ENCODE results near the gene ASB3.
A peak's percentile ranks its signal among the peaks of the same experiment; 100 is the strongest.

ASB3 gene

GRCh38 chr2:53641290-53641689, 145.5 kb downstream of the ASB3 start:
- DNase-seq: no peak

DNA sequence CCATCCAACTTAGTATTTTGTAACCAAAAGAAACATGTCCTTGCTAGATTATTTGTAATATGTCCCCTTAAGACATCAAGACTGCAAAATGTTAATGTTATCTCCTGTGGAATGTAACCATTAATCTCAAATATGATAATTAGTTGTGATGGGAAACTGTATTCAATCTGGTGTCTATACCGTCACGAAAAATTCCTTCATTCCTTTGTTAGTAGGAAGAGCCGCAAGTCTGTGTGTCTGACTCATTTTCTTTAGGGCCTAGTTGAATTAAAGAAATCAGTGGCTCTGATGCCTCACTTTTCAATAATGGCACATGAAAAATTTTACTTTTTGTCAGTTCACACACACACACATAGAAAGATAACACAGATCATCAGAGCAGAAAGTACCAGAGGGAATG, 146.3 kb downstream of the ASB3 start:
- no peak for DNase-seq

- no peak for DNase-seq
Measured at GRCh38 chr2:53636596-53636995, 150.2 kb downstream of the ASB3 start.

- DNase-seq: no peak
Measured at GRCh38 chr2:53636109-53636508, 150.6 kb downstream of the ASB3 start.

DNA sequence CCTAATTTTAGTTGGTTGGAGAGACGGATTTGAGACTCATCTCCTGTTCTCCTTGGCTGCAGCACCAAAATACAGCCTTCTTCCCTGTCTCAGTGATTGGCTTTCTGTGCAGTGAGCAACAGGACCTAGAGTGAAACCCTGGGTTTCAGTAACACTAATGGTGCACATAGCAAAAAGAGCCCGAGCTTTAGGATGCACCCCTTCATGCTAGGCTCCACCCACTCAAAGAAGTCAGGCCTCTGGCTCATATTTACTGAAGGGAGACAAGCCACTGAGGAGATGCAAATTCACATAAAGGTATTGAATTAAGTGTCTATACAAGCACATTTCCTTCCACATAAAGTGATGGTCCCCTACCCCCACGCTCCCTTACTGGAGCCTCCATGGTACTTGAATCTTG, 151.1 kb downstream of the ASB3 start:
- no peak for DNase-seq

DNA sequence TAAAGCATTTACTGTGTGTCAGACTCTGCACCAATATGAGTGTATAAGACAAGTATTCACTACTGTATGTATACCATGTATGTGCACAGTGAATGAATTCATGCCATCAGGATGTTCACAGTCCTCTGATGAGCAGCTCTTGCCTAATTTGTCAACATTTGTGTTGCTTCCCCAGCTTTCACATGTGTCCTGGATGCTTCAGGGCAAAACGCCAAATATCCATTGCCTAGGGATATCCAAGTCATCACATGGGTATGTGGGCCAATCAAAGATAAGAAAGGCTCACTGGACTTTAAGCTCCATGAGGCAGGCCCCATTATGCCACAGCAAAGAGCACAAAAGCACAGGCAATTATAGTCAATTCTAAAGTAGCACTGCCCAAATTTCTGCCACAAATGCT, 153.3 kb downstream of the ASB3 start:
- DNase-seq: no peak

- no peak for DNase-seq
Measured at GRCh38 chr2:53632714-53633113, 154.0 kb downstream of the ASB3 start.

- DNase-seq: no peak
Measured at GRCh38 chr2:53632126-53632460, 154.7 kb downstream of the ASB3 start.

GRCh38 chr2:53631313-53632125, 155.2 kb downstream of the ASB3 start:
- DNase-seq: peak in 1 of 5 donors; percentile 8

GRCh38 chr2:53630026-53630606, 156.6 kb downstream of the ASB3 start:
- no peak for DNase-seq

GRCh38 chr2:53629501-53629900, 157.3 kb downstream of the ASB3 start:
- no peak for DNase-seq

- DNase-seq: no peak
Measured at GRCh38 chr2:53629001-53629400, 157.8 kb downstream of the ASB3 start.

DNA sequence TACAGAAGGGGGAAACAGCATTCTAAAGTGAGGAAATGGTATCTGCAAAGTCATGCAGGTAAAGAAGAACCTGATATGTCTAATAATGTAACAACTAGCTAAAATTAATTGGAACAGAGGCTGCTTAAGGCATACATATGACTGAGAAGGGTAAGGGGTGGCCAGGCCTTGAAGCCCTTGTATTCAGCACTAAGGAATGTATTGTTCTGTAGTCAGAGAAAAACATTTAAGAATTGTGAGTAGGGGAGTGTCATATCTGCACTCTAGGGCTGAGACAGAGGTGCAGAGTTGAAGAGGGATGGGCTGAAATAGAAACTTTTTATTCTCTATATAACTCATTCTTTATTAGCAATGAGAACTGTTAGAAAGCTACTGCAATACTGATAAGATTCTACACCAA, 164.6 kb downstream of the ASB3 start:
- no peak for DNase-seq

DNA sequence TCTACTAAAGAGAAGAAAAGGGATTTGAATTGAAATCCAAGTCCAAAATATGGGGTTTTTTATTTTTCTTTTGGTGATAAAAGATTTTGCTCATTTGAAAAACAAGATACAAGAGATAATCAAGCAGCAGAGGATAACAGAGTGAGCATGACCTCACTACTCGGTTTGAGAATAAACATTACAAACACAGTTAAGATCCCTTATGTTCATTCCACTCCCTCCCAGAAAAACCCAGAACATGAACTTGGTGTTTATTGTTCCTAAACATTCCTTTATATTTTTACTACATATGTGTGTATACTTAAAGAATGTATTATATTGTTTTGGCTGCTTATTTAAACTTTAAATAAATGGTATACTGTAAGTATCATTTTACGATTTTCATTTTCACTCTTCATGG, 165.8 kb downstream of the ASB3 start:
- no peak for DNase-seq

All from T-helper 1 cell (primary cell).